Suppressor macrophage treated with lipopolysaccharide for 4 hours (primary cell): Measurements from ENCODE around the gene USB1.

Experiments used
- DNase-seq: peaks from one replicate; pipeline ENCODE4 v3.0.0-alpha.2; 2020

USB1 gene

GRCh38 chr16:58051821-58052603, 50.8 kb downstream of the USB1 start:
- no peak for DNase-seq

GRCh38 chr16:58053682-58054005, 52.4 kb downstream of the USB1 start:
- DNase-seq: no peak

GRCh38 chr16:58054289-58054688, 53.1 kb downstream of the USB1 start:
- DNase-seq: no peak

GRCh38 chr16:58056580-58056979, 55.4 kb downstream of the USB1 start:
- DNase-seq: no peak

- no peak for DNase-seq
Observed at GRCh38 chr16:58057121-58057520, 55.9 kb downstream of the USB1 start.

DNA sequence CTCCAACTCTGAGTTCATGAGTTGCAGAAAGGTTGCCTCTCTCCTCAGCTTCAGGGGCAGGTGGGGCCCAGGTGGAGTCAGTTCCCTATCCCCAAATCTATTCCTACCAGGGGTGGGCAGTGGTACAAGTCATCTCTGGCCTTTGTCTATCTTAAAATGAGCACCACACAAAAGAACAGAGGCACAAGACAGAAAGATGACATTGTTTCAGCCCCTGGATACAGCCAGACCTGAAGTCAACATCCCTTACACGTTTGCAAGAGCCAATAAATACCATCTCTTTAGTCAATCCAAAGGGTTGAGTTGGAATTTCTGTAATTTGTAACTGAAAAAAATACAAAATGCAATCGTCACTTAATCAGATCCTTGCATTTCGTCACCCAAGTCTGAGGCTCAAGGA, 56.6 kb downstream of the USB1 start:
- DNase-seq: no peak

GRCh38 chr16:58062821-58063220, 61.6 kb downstream of the USB1 start:
- no peak for DNase-seq

GRCh38 chr16:58063377-58064076, 62.3 kb downstream of the USB1 start:
- no peak for DNase-seq

DNA sequence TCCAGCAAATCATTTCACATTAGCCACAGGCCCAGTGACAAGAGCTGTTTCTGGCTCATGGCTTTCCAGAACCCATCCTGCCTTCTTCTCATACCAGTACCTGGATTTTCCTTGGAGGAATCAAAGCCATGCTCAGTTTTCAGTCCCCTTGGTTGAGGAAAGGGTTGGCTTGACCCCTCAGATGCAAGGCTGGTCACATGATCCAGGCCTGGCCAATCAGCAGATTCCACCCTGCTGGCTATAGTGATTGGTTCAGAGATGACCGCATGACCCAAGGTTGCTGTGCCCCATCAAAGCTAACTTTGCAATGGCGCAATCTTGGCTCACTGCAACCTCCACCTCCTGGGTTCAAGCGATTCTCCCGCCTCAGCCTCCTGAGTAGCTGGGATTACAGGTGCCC, 69.4 kb downstream of the USB1 start:
- no peak for DNase-seq
